GM10248 (cell line): ENCODE data around the gene FAM32A.
A peak's percentile ranks its signal among the peaks of the same experiment; 100 is the strongest.

Experiments
- CTCF ChIA-PET: fragments of 300-600 bp; sonication (Branson Sonifier 250); formaldehyde crosslinking; extraction: SDS; loops from one replicate; lab custom pipeline; 2021; ENCODE audit warnings: antibody characterized with exemption; lab: Yijun Ruan, JAX
- POLR2A ChIA-PET: fragments of 350-650 bp; sonication (Branson Sonifier 250); formaldehyde crosslinking; extraction: SDS; loops from one replicate; lab custom pipeline; 2020; ENCODE audit warnings: antibody characterized with exemption; lab: Yijun Ruan, JAX
- DNase-seq: peaks from one replicate; pipeline ENCODE4 v3.0.0; 2012; ENCODE audit errors: extremely low spot score
- TF ChIP-seq, protein P1 (sequence below): IDR thresholded peaks from 2 replicates; pipeline ENCODE4 v1.5.1; 2012; ENCODE audit warnings: mild to moderate bottlenecking, low read depth; ENCODE audit errors: extremely low read depth, missing control alignments, control extremely low read depth

FAM32A gene

DNA sequence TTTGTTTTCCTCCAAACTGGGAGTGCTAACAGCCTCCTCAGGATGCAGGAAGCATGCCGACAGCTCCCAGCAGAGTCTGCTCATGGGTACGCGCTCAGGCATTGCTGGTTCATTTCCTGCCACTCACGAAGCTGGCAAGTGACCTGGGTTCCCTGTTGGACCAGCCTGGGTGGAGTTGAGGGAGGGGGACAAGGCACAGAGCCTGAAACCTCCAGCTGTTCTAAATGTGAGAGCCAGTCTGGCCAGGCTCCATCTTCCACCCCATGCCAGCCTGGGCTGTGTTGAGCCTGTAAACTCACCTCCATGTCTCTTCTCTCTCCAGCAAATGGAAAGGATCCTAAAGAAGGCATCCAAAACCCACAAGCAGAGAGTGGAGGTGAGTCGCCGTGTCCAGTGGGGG is 5.0 kb downstream of the FAM32A start:
- POLR2A ChIA-PET, result interaction anchor here (0.5 kb wide), 1 partner anchor 136 kb away, joined by 3 read pairs; no protein-coding TSS in a partner anchor

DNA sequence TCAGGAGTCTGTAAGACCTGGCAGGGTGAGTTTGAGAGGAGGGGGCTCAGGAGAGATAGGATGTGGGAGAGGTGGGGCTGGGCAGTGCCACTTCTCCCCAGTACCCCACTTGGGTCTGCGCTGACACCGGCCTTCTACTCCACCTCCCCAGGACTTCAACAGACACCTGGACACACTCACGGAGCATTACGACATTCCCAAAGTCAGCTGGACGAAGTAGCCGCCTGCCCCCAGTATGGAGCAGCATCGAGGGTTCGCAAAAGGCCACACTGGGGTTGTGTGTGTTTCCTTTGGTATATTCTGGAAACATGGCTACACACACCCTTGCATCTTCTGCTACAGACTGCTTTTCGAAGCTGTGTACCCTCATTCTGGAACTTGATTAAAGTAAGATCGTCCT is 5.5 kb downstream of the FAM32A start:
- TF ChIP-seq, protein P1, sequence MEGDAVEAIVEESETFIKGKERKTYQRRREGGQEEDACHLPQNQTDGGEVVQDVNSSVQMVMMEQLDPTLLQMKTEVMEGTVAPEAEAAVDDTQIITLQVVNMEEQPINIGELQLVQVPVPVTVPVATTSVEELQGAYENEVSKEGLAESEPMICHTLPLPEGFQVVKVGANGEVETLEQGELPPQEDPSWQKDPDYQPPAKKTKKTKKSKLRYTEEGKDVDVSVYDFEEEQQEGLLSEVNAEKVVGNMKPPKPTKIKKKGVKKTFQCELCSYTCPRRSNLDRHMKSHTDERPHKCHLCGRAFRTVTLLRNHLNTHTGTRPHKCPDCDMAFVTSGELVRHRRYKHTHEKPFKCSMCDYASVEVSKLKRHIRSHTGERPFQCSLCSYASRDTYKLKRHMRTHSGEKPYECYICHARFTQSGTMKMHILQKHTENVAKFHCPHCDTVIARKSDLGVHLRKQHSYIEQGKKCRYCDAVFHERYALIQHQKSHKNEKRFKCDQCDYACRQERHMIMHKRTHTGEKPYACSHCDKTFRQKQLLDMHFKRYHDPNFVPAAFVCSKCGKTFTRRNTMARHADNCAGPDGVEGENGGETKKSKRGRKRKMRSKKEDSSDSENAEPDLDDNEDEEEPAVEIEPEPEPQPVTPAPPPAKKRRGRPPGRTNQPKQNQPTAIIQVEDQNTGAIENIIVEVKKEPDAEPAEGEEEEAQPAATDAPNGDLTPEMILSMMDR, result no peak
- no peak for DNase-seq
- ChIA-PET POLR2A (interaction anchor here (0.5 kb wide), 1 partner anchor 136 kb away, joined by 3 read pairs; no protein-coding TSS in a partner anchor), CTCF (interaction anchor here (1.5 to 1.6 kb wide), 2 partner anchors 128 to 192 kb away, joined by 3 to 6 read pairs; no protein-coding TSS in a partner anchor)

More for the DNA sequence above, 5.0 kb downstream of the FAM32A start:
- no peak for DNase-seq
- TF ChIP-seq, protein P1, result no peak
- CTCF ChIA-PET, result interaction anchor here (1.1 to 2.9 kb wide), 4 partner anchors 7 to 193 kb away, joined by 3 to 7 read pairs (median 4); partner anchors contain the start of gene AP1M1

DNA sequence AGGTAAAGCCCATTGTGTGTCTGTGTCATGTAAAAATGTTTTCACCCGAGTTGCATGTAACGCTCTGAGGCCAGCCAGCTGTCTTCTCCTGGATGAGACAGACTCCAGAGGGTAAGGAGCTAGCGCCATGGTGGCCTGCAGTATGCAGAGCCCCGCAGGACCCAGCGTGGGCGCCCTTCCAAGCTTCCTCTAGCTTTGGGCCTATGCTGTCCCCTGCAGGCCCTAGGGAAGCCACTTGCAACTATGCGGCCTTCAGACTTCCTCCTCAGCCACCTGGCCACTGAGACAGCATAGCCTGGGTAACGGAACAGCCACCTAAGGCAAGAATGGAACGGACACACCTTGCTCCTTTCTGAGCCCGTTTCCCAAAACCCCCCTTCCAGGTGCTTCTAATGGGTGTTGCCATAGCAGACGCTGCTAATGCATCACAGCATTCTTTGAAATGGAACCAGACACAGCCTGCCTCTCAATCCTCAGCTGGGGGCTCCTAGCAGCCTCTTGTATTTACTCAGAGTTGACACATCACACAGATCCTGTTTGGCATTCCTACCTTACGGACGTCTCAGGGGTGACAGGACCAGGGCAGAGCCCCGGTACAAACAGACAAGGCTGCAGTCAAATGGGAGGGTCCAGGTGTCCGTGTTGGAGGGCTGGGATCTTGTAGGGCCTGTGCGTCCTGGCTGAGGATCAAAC is 6.2 kb downstream of the FAM32A start:
- TF ChIP-seq, protein P1, result no peak
- DNase-seq, result no peak
- CTCF ChIA-PET, result interaction anchor here (1.5 to 1.6 kb wide), 2 partner anchors 129 to 191 kb away, joined by 3 to 6 read pairs; no protein-coding TSS in a partner anchor
- POLR2A ChIA-PET, result no interaction called here

DNA sequence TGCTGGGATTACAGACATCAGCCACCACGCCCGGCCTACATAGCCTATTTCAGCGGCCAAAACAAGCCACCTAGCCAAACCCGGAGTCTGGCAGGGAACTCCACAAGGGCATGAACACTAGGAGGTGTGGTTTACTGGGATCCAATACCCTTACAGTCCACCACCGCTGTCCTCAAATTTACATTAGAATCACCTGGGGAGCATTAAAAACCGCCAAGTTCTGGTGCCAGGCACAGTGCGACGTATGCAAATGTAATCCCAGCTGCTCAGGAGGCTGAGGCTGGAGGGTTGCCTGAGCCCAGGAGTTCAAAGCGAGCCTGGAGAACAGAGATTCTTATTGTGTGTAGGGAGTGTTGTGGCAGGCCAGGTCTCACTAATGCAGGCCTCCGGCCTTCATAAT is 8.3 kb downstream of the FAM32A start:
- TF ChIP-seq, protein P1, result no peak
- ChIA-PET POLR2A (interaction anchor here (1.7 kb wide), 1 partner anchor 8 kb away, joined by 6 read pairs; the partner anchor contains the start of gene FAM32A), CTCF (interaction anchor here (2.5 kb wide), 1 partner anchor 8 kb away, joined by 16 read pairs; the partner anchor contains the start of gene FAM32A)
- DNase-seq, result no peak

DNA sequence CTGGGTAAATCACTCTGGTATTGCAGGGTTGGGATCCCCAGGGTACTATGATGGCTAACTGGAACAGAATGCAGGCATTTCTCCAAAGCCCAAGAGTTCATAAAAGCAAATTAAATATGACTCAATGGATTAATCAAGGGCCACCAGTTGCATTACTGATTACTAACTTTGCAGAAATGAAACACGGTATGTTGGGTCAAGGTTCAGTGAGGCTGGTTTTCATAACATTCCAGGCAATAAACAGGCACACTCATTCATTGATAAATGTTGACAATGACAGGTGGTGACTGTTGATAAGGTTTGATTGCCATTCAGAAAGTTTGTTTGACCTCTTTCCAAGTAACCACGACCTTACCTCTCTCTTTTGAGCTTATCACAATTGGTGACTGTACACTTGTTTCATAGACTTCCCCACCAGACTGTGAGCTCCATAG is 12.0 kb downstream of the FAM32A start:
- ChIA-PET CTCF (interaction anchor here (0.7 to 1.5 kb wide), 7 partner anchors 9 to 155 kb away, joined by 3 to 13 read pairs (median 3); partner anchors contain the start of gene FAM32A), POLR2A (interaction anchor here (1.0 to 1.2 kb wide), 2 partner anchors 9 to 12 kb away, joined by 4 to 5 read pairs; partner anchors contain the start of gene FAM32A)
- TF ChIP-seq, protein P1, result no peak
- no peak for DNase-seq

DNA sequence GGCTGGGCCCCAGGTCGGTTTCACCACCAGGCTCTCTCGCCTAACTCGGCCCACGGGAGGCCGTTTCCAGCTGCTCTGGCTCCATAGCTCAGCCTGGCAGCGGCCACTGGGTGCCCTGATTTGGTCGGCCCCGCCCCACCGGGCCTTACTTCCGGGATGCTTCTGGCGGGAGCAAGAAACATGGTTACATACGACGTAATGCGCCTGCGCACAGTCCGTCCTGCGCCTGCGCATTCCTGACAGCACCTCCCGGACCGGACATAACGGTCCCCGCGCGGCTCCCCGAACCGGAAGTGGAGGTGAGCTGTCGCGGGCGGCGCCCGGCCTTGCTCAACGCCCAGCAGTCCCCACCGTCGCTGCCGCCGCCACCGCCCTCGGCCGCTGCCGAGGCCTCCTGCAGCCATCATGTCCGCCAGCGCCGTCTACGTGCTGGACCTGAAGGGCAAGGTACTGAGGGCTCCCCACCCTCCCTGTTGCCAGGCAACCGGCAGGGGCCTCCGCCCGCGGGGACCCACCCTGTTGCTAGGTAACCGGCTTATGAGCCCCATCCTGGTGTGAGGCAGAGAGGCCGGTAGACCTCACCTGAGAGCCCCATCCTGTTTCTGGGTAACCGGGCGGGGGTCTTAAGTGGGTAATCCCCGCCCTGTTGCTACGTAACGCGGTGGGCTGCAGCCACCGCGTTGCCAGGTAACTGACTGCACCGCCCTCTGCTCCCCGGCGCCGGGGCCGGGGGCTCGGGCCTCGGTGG is 12.6 kb downstream of the FAM32A start, which contains the start of gene AP1M1:
AP1M1 (plus strand) TSS at position 290 of the 748 bp plus-strand sequence; CDS start at position 406, 116 bp downstream.
- peak; percentile 100 for DNase-seq
- TF ChIP-seq, protein P1, result no peak
- CTCF ChIA-PET, result interaction anchor here (0.7 to 1.5 kb wide), 7 partner anchors 9 to 156 kb away, joined by 3 to 13 read pairs (median 3); partner anchors contain the start of gene FAM32A
- POLR2A ChIA-PET, result interaction anchor here (1.0 to 1.2 kb wide), 2 partner anchors 10 to 13 kb away, joined by 4 to 5 read pairs; partner anchors contain the start of gene FAM32A
